HG02970 (cell line): ENCODE results near the gene TMEM266.

Source experiments
- ATAC-seq: cut with Tn5 transposase; IDR thresholded peaks from one replicate; pipeline ENCODE4 v1.9.1; 2021; ENCODE audit warnings: mild to moderate bottlenecking, moderate library complexity, moderate number of reproducible peaks; ENCODE audit not compliant: unreplicated experiment, low FRiP score

TMEM266 gene

DNA sequence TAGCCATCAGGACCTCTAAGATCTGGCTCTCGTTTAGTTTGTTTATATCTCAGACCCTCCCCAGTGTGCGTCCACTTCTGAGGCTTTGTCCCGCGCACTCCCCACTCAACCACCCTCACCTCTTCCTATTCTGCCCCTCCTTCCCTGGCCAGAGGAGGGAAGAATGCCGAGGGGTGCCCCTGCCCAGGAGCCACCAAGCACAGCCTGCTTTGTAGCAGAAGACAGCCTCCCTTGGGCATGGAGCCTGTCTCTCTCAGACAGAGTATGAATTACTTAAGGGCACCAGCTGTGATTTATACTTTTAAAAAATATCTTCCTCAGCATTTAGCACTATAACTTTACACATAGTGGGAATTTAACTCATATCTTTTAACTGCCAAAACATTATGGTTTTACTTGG, 6.0 kb downstream of the TMEM266 start:
- ATAC-seq, result no peak

DNA sequence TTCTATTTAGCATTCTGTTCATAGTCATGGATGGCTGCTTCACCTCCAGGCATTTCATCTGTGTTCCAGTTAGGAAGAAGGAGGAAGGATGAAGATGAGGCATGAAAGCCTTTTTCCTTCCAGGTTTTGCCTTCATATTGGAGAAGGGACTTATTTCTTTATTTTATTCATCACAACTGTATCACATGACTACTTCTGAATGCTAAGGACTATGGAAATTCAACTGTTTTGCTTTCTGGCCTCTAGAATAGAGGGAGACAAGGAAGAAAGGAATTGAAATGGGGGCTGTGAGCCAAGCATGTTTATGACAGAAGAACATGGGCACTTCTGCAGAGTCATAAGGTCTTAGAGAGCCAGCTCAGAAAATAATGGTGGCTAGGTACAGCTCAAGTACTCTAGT, 10.4 kb downstream of the TMEM266 start:
- no peak for ATAC-seq

DNA sequence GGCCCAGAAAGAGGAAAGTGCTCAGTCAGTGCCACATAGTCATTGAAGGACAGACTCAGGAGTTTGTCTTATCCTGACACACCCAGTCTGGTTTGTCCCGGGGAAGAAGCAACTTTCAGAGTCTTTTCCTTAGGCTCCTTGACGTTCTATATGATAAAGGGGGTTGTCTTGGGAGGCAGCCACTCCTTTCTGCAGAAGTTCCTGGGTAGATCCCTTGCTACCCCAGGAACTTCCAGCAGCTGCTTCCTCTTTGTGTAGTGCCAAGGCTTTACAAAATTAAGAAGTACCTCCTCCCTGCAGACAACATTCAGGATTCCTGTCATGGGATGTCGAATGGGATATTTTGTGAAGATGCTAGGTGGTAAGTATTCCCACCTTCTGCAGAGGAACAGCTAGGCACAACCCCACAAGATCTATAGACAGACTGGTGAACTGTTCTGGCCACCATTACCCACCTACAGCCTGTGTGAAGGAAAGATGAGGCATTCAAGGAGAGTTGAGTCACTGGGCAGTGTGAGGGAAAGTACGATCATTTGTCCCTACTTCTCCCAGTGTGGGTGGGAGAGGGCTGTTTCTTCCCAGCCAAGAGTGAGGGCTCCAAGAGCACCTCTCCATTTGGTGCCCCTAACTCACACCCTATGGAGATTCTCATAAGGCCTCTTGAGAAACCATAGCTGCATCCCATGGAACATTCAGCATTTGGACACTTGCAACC, 11.3 kb downstream of the TMEM266 start:
- ATAC-seq, result no peak

DNA sequence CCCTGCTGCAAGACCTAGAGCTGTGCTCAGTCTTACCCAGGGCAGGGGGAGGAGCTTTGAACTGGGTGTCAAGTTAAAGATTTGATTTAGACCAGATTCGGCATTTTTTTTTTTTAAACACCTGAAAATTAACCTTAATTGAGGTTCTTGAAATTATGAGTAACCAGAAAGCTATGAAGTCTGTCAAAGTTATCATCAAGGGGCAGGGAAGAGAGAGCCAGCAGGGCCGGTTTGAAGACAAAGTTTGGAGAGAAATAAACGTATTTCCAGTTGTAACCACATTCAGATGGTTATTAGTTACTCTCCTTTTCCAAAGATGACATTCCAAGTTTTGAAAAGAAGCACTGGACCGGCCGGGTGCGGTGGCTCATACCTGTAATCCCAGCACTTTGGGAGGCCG, 12.0 kb downstream of the TMEM266 start:
- no peak for ATAC-seq

DNA sequence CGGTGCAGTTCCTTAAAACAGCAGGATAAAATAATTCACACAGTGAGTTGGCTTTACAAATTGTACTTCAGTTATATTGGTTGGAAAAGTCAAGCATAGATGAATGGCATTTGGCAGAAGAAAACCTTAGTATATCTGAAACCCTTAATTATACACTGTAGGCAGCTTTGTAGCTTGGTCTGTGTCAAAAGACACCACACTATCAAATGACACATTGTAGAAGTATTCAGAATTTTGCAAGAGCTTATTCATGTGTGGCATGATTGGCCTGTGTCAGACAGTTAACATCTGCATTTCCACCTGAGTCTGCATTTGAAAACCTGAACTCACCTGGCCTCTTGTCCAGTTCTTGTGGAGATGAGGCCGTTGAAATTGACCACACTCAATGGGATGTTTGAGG, 13.8 kb downstream of the TMEM266 start:
- no peak for ATAC-seq

DNA sequence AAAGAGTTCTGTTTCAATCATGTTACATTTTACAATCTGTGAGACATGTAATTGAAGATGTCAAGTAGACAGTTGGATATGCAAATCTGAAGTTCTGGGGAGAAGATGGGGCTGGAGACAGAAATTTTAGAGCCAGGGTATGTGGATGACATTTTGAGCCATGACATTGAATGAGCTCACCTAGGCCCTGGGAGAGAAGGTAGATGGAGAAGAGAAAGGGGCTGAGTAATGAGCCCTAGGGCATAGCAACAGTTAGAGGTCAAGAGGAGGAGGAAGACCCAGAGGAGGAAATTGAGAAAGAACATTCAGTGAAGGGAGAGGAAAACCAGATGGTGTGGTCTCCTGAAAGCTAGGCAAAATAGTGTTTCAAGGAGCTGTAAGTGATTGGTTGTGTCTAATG, 15.3 kb downstream of the TMEM266 start:
- no peak for ATAC-seq

DNA sequence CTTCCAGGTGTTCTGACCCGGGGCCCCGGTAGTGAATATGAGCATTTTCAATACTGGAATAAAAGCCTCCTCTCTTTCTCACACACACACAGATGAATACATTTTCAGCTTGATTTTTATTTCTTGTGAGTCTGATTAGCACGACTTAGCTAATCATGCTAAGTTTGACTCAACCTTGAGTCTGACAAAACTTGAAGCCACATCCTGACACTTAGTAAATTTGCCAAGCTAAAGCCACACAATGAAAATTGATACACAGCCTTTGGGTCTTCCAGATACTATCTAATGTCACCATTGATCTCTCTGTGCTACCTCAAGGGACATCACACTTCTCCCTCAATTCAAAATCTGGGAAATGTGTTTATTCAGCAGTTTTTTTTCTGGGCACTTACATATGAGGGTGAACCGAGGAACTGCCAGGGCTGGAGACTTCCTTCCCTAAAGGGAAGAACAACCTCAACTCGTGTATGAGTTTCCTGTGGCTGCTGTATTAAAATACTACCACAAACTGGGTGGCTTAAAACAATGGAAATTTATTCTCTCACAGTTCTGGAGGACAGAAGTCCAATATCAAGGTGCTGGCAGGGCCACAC, 18.6 kb downstream of the TMEM266 start:
- ATAC-seq, result no peak

DNA sequence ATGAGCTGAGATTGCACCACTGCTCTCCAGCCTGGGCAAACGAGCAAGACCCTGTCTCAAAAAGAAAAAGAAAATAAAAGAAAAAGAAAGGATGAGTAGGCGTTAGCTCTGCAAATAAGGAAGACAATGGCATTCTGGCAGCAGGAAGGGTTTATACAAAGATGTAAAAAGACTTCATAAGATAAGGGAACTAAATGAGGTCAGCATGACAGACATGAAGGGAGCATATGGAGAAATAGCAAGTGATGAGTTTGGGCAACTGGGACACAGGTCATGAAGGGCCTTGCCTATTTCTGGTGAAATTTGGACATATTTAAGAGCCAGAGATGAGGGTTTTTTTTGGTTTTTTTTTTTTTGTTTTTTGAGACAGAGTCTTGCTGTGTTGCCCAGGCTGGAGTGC, 24.5 kb downstream of the TMEM266 start:
- no peak for ATAC-seq

DNA sequence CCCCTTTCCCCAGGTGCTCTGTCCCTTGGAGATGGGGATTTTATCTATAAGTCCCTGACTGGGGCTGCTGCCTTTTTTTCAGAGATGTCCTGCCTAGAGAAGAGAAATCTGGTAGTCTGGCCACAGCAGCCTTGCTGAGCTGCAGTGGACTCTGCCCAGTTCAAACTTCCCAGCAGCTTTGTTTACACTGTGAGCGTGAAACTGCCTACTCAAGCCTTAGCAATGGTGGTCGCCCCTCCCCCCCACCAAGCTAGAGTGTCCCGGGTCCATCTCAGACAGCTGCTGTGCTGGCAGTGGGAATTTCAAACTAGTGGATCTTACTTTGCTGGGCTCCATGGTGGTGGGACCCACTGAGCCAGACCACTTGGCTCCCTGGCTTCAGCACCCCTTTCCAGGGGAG, 38.9 kb downstream of the TMEM266 start:
- no peak for ATAC-seq

DNA sequence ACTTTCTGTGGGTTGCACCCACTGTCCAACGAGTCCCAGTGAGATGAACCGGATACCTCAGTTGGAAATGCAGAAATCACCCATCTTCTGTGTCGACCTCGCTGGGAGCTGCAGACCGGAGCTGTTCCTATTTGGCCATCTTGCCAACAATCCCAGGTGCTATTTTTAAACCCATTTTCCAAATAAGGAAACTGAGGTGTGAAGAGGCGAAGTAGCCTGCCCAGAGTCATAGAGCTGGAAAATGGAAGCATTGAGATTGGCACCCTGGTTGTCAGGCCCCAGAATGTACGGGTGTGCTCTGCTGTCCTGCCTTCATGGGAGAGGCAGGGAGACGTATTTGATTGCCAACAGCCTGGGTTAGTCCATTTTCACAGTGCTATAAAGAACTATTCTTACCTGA, 39.6 kb downstream of the TMEM266 start:
- no peak for ATAC-seq

DNA sequence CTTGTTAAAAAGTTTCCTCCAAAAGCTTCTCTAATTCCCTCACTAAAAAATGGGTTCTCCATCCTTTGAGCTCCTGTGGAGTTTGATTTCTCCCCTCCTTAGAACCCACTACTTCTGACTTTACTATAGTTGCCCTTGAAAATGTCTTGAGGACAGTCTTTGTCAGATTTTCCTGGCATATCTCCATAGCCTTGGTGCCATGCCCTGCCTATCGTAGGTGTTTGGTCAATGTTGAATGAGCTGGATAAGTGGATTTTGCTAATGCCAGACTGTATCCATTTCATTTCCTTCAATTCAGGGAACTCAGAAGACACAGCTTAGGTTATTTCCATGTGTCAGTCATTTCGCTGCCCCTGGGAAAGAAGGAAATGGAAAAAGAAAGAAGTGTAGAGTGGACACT, 40.6 kb downstream of the TMEM266 start:
- ATAC-seq, result no peak

DNA sequence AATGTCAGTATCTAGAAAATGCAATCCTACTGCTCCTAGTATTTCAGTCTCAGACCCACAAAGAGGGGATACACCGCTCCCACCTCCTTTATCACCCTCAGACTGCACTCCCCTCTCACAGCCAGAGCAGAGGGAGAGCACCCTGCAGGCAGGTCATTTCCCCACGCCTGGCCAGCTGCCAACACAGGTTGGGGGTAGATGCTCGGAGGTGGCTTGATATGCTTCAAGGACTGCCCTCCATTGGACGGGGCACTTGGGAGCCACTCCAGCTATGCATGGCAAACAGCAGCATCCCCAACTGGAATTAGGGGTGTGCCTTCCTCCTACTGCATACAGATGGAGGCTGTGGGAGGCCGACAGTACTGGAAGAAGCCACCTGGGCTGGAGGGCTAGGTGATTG, 41.9 kb downstream of the TMEM266 start:
- ATAC-seq, result no peak

DNA sequence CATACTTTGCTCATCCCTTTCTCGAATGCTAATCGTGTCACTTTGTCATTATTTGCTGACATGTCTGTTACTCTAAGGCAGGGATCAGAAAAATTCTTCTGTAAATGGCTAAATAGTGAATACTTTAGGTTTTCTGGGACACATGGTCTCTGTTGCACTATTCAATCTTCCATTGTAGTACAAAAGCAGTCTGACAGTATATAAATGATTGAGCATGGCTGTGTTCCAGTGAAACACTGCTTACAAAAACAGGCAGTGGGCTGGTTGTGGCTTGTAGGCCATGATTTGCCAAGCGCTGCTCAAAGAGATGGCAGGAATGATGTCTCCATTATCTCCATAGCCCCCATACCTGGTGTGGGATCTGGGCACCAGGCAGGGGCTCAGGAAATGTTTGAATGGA, 45.6 kb downstream of the TMEM266 start:
- ATAC-seq, result no peak

DNA sequence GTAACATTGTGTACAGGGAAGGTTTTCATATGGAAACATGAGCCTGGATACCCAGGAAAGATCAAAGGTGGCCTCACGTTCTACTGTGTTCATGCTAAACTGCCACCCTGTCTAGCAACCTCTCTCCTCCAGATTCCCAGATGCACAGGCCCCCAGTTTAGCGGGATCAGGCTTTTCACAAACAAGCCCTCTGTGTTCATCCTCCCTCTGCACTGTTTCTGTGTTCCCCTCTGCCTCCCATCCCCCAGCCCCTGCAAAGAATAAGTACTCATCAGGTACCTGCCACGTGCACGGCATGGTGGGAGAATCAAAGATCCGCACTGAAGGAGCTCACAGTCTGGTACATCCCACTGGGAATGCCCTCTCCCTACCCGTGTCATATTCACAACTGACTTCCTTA, 46.1 kb downstream of the TMEM266 start:
- no peak for ATAC-seq

DNA sequence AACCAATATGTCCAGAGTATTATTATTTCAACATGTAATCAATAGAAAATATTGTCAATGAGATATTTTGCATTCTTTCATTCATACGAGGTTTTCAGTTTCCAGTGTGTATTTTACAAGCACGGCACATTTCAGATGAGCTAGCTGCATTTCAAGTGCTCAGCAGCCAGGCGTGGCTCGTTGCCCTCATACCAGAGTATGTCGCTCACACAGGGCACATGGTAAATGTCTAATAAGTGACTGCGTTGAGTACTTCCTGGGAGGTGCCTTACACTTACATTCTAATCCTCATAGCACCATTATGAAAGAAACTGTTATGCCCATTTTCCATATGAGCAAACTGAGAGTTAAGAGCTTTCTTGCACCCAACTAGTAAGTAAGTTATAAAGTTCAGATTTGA, 47.4 kb downstream of the TMEM266 start:
- ATAC-seq, result no peak

DNA sequence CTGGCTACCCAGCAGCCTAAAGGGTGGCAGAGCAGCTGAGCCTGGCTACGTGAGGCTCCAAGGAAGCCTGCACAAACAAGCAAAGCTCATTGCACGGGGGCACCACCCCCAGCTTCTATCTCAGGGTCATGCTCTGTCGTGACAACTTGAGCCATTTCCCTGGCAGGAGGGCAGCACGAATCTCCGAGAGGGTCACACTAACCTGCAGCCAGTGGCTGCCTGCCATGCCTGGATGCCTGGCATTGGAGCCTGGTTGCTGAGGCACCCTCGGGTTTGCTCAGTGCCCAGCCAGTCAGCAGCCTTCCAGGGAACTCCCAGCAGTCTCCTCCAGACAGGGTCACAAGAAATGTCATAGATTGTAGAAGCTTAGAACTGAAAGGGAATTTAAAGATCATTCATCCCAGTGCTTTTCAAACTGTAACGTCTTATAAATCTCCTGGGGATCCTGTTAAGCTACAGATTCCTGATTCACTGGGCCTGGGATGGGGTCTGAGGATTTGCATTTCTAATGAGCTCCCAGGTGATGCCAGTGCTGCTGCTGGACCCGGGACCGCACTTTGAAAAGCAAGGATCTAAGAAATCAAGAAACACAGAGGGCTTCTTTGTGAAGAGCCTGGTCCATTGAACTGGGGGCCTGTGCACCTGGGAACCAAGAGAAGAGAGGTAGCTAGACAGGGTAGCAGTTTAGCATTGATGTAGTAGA, 48.4 kb downstream of the TMEM266 start:
- ATAC-seq, result no peak

DNA sequence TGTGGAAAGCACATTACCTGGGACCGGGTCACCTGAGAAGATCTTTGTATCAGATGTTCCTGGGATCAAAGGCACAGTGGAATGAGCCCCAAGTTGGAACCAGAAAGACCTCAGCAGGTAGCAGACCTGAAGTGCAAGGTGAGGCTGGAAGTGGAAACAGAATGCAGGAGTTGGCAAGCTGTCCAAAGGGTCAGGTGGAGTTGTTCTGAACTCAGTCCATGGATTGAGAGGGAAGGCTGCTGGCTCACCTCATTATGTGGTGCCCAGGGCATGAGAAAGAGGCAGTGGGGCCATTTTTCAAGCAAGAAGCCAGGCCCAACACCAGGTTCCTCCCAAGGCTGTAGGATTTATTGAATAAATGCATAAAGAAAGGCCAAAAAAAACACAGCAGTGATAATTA, 49.3 kb downstream of the TMEM266 start:
- ATAC-seq, result no peak

DNA sequence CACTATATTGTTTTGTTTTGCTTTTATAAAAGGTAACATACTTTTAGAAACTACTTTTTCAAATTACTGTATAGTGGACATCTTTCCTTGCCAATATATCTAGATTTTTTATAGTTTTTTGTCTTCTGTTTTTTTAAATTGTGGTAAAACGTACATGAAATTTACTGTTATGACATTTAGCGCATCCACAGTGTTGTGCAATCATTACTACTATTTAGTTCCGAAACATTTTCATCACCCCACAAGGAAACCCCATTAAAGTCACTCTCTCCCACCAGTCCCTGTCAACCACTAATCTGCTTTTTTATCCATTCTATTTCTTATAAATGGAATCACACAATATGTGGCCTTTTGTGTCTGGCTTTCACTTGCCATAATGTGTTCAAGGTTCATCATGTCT, 54.8 kb downstream of the TMEM266 start:
- no peak for ATAC-seq

DNA sequence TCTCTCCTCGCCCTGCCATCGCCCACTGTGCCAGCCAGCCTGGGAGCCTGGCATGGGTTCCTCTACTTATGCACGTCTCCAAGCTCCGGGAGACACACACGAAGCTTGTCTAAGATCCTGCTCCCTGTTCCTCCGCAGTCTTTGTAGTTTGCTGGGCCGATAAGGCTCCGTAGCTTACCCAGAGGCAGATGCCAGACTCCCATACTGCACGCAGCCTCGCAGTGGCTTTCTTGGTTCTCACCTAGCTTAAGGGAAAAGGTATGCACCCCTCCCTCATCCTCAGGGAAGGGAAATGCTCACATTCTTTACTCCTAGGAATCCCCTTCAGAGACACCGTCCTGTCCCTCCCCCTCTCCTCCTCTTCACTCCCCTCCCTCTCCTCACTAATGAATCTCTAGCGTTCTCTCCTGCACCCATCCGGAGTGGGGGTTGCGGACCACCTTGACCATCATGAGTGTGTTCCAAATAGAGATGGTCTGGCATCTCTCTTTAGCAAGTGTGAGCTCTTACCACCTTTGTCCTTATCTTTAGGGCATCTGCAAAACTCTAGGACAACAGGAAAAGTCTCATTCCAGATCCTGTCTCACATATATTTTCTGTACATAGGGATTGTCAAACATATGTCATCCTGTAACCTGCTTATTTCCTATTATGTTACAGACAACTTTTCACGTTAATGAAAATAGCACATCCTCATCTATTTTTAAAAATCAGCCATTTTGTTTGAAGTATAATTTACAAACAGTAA, 56.5 kb downstream of the TMEM266 start:
- ATAC-seq, result no peak

DNA sequence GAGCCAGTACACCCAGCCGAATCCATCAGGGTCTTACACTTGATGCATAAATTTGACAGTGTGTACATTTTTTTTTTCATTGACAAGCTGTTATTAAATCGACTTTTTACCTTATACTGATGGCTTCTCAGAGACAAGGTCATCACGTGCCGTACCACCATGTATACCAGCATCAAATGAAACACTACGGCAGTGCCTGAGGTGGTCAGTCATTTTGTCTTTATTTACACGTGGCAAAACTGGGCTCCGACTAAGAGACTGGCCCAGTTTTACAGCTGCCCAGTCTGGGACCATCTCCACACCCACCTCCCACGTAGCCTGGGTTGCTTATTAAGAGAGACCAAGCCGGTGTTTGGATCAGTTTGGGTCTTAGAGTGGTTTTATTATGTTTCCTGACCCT, 57.4 kb downstream of the TMEM266 start:
- ATAC-seq, result no peak

DNA sequence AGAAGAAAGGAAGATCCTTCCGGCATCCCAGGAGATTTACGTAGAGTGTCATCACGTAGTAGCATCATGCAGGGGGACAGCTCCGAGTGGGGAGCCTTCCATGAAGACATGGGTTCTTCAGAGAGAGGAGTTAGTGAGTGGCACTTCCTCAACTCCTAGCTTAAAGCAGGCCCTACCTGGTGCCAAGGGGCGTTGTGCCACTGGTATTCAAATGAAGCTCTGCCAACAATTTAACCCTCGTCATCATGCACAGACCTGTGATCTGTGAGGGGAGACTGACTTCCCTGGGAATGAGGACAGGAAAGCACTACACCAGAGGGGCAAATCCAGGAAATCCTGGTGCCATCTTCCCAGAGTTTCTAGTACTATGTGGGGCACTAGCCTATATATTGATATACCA, 59.0 kb downstream of the TMEM266 start:
- ATAC-seq, result no peak
